HT-29 (cell line): ENCODE data around the gene PDS5B. TPM values are rescaled to one million over a fixed set of nuclear protein-coding genes. Genes with fewer than 3 reads are reported as not detected.
"Not testable (repeated sequence)": the region's sequence is repeated elsewhere in the genome, so short reads cannot be mapped to it uniquely, and the experiment has no call there.

ENCODE experiments used
- DNase-seq: peaks from one replicate; pipeline ENCODE4 v3.0.0-alpha.2; 2015; ENCODE audit warnings: low spot score
- total RNA-seq: library from RNA; depleted of rRNA; stranded (reverse); fragments of >200 nt; shearing (Covaris generic); gene quantifications from 2 replicates; pipeline ENCODE4 v1.2.3, GENCODE V29; 2014

The PDS5B gene
- total RNA-seq, 1 experiment from 2014 or later = 21.0 TPM

DNA sequence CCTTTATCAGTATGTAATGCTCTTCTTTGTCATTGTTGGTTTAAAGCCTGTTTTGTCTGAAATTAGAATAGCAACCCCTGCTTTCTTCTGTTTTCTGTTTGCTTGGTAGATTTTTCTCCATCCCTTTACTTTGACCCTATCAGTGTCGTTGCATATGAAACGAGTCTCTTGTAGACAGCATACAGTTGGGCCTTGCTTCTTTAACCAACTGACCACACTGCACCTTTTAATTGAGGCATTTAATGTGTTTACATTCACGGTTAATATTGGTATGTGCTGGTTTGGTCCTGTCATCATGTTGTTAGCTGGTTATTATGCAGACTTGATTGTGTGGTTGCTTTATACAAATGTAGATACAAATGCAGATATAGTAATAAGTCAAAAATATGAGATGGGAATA lies 71.1 kb downstream of the PDS5B start:
- DNase-seq = no peak

DNA sequence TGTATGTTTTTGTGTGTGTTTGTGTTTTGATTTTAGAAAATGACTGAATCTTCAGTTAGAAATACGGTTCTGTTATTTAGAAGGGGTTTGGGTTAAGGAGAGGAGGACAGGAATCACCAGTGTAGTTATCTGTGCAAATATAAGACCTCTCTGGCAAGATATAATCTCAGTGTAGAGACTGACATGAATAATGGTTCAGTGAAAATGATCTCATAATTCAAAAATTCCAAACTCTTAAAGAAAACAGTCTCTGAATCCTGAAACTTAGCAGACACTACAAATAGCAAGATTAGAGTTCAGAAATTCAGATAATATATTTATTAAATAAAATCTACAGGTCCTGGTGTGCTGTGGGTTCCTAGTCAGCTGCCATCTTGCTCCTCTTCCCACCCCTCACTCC lies 73.5 kb downstream of the PDS5B start:
- no peak for DNase-seq

DNA sequence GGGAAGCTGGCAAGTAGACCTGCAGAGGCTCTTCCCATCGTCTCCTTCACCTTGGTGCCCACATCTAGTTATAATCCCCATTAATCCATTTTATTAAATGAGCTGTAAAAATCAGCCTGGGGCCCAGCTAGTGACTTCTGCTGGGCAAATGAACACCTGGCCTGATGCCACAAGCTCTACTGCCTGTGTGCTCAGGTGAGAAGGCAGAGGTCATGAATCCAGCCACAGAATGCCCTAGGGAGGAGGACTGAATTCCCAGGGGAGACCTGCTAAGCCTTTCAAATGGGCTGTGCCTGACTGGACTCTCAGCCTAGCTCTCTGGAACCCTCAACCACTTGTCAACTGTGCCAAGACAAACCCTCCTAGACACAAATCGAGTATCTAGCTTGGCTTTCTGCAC lies 74.0 kb downstream of the PDS5B start:
- DNase-seq = peak; percentile 51

DNA sequence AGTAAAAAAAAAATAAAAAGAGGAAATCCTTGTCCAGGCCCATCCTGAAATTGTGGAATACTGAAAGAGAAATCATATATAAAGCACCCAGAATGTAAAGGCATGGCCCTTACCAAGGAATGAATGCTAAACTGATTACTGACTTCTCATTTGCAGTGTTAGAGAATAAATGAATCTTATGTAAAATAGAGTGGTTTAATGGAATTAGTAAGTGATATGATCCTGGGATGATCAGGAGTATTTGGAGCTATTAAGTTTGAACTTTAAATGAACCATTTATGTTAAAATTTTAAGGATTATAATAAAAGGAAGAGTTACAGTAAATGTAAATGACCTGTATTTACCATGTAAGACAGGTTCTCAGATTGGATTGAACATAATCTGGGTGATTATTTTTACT lies 75.4 kb downstream of the PDS5B start:
- DNase-seq = no peak

DNA sequence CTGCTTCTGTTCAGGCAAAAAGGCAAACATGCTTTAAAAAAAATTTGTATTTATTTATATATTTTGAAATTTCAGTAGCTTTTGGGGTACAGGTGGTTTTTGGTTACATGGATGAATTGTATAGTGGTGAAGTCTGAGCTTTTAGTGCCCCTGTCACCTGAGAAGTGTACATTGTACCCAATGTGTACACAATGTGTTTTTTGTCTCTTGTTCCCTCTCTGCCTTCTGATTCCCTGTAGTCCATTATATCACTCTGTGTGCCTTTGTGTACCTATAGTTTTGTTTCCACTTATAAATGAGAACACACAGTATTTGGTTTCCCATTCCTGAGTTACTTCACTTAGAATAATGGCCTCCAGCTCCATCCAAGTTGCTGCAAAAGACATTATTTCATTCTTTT lies 77.4 kb downstream of the PDS5B start:
- no peak for DNase-seq

DNA sequence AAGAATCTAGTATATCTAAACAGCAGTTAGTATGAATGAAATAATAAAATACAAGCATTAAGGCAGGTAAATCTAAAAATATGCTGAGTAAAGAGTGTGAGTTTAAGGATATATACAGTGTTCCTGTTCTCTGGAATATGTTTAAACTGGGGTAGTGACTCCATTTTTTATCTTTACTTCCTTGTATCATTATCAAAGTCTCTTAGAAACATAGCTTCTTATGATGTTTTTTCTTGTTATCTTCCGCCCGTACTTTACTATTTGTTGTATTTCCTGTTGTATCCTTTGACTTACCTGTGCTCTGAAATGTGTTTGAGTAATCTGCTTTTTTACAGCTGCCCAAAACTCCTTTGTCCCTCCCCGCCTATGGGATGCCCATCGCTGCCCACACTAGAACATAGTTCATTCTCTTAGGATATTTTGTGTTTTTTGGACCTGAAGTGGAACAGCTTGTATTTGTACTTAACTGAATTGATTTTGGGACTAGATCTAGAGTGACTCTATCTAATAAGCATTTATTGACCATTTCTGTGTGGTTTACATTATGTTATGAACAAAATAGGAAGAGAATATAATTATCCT lies 80.8 kb downstream of the PDS5B start:
- no peak for DNase-seq

DNA sequence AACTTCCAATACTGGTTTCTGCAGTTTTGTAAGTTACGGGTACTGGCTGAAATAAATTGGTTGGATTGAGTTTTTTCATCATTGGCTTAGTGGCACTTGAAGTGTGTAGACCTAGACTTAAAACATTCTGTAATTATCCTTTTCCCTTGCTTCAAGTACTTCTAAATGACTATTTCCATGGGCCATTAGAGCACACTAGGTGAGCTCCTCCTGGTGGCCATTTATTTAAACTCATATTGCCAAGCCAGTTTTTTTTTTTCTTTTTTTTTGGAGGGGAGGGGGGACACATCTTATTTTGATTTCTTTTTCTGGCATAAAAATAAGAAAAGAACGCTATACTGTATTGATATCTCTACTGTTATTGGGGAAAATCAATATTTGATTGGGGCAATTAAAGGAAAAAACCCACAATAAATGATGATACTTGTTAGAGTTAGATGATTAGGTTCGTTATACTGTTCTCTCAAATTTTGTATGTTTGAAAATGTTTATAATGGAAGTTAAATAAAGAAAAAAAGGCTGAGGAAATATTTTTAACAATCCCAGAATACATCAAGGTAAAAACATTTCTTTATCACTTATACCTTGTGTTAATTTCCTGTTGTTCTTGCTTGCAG lies 82.9 kb downstream of the PDS5B start:
- DNase-seq = peak; percentile 88

DNA sequence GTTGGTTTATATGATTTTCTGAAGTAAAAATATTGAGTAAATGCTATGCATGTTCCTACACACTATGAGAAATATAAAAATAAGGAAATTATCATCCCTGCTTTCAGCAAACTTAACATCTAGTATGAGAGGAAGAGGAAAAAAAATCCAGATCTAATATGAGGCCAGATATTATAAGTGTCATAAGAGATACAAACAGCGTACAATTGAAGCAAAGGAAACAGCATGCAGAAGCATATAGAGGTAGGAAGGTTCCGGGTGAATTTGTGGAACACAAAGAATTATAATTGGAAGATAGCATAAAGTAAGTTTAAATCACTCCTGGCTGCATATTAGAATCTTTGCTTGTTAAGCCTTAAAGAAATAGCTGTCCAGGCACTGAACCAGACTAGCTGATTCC lies 88.3 kb downstream of the PDS5B start:
- no peak for DNase-seq

DNA sequence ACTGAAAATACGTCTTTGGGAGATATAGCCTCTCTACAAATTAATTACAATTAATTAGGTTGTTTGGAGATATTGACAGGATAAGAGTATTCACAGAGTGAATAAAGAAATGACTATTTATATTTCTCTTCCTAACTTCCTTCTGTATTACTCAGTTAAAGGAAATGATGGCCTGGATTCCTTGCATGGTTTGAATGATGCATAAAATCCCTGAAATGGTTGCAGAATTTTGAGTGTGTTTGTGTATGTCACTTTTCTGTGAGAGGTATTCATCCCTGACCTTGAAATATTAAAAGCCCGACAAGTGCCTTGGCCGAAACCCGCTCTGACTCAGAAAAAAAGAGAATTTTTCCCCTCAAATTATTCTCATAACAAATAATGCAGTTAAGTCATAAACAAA lies 90.0 kb downstream of the PDS5B start:
- no peak for DNase-seq

DNA sequence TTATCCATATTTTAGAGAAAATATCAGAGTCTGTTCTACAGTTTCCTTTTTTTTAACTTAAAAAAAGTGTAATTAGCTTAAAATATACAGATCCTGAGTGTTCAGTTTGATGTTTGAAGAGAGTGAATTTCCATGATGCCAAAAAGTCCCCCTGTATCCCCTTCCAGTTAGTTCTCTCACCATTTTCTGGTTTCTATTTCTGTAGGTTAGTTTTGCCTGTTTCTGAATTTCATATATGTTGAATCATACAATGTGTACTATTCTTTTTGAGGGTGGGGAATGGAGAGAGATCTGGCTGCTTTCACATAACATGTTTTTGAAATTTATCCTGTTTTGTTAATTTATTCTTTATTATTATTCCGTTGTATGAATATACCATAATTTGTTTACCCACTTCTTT lies 95.9 kb downstream of the PDS5B start:
- no peak for DNase-seq

DNA sequence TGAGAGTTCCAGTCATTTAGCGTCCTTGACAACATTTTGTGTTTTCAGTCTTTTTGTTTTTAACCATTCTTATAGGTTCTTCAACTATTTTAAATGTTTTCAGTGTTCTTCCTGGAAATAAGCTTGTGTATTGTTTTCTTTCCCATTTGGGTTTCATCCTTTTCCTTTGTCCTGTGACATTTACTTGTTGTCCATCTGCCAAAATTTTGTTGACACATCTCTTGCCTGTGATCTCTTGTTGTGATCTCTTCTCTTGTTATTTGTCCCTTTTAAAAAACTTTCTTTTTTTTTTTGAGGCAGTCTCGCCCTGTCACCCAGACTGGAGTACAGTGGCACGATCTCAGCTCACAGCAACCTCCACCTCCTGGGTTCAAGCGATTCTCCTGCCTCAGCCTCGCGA lies 96.5 kb downstream of the PDS5B start:
- no peak for DNase-seq

DNA sequence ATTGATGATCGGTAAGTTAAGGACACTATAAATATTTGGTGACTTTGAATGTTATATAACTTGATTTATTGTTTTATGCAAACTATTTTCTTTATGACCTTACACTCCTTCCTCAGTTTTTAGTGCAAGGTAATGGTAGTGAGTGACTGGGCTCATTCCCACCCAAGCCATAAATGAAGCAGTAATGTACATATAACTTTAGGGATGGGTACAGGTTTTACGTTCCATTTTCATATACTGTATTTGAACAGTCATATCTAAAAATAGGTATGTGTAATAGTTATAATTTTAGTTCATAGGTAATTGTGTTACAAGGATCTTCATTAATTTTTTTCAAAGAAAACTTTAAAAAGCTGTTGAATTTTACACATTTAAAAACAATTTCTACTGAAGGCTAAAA lies 101.0 kb downstream of the PDS5B start:
- DNase-seq = no peak

DNA sequence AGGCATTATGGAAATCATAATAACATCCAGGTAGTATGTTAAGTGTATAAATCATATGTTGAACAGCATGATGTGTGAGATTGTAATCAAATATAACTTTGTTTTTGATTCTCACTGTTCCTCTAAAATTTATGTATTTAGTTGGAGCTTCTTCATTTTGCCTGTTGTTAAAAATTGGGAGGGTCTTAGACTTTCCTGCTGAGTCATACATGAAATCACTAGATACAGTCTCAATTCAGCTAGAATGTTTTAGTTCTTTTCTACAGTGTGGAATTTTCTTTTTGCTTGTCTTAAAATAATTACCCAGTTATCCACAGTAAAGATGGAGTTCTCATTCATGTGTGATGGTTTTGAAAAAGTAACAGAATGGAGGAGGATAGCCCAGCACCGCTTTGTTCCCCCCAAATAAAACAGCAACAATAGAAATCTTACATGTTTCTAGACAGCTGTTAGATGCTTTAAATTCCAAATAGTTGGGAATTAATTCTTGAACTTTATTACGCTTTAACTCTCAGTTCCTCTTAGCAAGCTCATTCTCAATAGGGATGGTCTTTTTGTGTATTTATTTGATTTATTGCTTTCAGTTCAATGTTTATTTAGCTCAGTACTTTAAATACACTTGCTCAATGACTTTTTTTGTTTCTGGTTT lies 109.5 kb downstream of the PDS5B start:
- DNase-seq = no peak

DNA sequence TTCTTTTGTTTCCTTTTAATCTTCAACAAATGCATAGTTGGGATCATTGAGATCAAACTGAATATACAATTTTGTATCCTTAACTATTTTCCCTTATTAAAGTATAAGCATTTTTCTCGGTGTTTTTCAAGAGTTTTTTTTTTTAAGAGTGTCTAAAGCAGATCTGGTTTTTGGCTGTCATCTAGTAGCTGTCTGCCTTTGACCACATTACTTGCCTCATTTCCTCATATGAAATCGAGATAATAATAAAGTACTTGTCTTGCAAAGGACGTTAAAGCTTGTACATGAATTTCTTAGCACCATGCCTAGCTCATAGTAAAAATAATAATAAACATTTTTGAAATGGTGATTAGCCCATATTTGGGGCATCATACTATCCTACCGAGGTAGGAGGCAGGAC lies 121.2 kb downstream of the PDS5B start:
- no peak for DNase-seq

DNA sequence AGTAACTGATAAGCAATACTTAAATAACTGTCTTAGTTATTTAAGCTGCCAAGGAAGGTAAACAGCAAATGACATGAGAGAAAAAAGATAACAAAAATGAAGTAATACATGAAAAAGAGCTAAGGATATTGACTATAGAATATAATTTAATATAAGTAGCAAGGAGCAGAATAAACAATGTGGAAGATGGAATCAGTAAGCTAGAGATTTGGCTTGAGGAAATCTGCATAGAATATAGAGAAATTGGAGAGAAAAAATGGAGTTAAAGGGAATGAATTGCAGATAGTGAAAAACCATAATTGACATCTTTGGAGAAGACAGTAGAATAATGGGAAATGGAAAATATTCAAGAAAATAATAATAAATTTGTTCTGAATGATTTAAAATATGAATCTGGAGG lies 127.1 kb downstream of the PDS5B start:
- no peak for DNase-seq

DNA sequence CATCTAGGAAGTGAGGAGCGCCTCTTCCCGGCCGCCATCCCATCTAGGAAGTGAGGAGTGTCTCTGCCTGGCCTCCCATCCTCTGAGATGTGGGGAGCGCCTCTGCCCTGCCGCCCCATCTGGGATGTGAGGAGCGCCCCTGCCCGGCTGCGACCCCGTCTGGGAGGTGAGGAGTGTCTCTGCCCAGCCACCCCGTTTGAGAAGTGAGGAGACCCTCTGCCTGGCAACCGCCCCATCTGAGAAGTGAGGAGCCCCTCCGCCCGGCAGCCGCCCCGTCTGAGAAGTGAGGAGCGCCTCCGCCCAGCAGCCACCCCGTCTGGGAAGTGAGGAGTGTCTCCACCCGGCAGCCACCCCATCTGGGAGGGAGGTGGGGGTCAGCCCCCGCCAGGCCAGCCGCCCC lies 129.9 kb downstream of the PDS5B start:
- DNase-seq = not testable (repeated sequence)

DNA sequence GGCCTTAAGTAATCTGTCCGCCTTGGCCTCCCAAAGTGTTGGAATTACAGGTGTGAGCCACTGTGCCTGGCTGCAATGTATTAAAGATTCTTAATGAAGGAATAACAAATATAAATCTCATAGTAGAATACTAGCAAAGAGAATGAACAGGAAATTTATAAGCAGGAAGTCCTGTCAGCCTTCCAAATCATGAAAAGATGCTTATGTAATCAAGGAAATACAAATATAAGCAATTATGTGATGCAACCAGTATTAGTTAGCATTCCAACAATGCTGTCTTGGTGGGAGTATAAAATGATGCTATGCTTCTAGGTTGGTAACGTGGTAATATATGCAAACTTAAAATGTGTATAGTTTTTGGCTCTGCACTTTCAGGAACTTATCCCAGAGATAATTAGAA lies 133.8 kb downstream of the PDS5B start:
- DNase-seq = no peak

DNA sequence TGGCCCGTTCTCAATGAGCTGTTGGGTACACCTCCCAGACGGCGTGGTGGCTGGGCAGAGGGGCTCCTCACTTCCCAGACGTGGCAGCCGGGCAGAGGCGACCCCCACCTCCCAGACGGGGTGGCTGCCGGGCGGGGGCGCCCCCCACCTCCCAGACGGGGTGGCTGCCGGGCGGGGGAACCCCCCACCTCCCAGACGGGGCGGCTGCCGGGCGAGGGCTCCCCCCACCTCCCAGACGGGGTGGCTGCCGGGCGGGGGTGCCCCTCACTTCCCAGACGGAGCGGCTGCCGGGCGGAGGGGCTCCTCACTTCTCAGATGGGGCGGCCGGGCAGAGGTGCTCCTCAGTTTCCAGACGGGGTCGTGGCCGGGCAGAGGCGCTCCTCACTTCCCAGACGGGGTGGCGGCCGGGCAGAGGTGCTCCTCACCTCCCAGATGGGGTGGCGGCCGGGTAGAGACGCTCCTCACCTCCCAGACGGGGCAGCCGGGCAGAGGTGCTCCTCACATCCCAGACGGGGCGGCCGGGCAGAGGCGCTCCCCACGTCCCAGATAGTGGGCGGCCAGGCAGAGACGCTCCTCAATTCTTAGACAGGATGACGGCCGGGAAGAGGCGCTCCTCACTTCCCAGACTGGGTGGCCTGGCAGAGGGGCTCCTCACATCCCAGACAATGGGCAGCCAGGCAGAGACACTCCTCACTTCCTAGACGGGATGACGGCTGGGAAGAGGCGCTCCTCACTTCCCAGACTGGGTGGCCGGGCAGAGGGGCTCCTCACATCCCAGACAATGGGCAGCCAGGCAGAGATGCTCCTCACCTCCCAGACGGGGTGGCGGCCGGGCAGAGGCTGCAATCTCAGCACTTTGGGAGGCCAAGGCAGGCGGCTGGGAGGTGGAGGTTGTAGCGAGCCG lies 135.1 kb downstream of the PDS5B start:
- DNase-seq = not testable (repeated sequence)

DNA sequence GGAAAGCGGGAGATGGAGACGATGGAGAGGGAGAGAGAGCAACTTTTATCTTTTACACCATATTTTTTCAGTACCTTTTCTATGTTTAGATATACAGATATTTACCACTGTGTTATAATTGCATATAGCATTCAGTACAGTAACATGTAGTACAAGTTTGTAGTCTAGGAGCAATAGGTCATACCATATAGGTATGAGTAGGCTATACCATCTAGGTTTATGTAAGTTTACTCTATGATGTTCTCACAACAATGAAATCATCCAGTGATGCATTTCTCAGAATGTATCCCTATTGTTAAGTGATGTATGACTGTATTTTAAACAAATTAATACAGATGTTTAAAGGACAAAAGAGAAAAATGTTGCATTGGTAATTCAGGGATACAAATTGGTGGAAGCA lies 136.1 kb downstream of the PDS5B start:
- no peak for DNase-seq

DNA sequence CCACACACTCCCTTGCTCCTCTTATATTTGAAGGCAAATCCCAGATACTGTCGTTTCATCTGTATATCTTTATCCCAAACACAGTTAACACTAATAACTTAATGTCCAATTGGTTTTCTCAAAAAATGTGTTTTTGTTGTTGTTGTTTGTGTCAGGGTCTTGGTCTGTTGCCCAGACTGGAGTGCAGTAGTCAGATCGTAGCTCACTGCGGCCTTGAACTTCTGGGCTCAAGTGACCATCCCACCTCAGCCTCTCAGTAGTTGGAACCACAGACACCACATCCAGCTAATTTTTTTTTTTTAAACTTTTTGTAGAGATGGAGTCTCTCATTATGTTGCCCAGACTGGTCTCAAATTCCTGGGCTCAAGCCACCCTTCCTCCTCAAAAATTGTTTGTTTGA lies 137.7 kb downstream of the PDS5B start:
- no peak for DNase-seq

DNA sequence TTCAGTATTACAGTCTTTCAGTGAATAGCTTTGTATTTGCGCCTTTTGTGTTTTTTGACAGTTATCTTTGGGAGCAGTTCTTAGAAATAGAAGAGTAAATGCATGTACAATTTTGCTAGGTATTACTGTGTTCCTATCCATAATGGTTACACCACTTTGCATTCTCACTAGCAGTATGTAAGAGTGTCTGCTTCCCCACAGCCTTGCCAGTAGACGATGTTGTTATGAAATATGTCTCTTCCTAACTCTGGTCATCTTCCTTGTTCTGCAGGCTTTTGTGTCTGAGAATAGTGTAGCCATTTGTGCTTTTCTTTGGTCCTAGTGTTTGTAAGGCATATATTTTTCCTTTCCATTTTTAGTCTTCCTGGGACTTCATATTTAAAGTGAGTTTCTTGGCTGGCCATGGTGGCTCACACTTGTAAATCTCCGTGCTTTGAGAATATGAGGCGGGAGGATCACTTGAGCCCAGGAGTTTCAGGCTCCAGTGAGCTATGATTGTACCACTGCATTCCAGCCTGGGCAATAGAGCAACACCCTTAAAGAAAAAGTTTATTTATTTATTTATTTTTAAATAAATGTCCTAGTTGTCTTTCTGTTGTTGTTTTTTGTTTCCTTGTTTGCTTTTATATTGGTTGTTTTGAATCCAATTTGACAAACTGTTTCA lies 140.3 kb downstream of the PDS5B start:
- no peak for DNase-seq

DNA sequence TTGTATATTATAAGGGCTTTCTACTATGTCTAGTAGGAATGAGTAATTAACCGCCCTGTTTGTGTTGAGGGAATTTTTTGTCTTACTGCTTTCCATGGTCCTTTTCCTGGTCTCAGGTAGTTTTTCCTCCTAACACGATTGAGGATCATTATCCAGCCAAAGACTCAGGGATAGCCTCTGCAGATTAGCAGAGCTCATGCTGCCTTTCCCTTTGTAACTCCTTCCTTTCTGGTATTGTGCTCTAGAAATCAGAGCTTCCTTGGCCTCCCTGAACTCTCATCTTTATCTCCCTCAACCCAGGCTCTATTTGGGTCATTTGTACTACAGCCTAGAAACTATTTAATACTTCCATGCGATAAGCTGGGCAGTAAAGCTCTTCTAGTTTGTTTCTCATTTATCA lies 142.1 kb downstream of the PDS5B start:
- no peak for DNase-seq
